Measurements from ENCODE around the gene COL26A1.

The COL26A1 gene

GRCh38 chr7:101537205-101537604 lies 174.5 kb downstream of the COL26A1 start:
- H3K27me3 ChIP-seq (ENCODE audit: insufficient read depth, low read length, poor library complexity), result no peaks in the 10 kb centered on the region
- no peak overlapping the region for H3K4me3 ChIP-seq (ENCODE audit: low read length)
- no peaks in the 10 kb centered on the region for H3K36me3 ChIP-seq (ENCODE audit: control insufficient read depth, insufficient read depth, low read length)
- no peak overlapping the region for H4K8ac ChIP-seq (ENCODE audit: low read depth, low read length)
- no peak overlapping the region for H2BK120ac ChIP-seq (ENCODE audit: low read depth, low read length)
- H3K4me2 ChIP-seq (ENCODE audit: low read length), result no peak overlapping the region
- H4K5ac ChIP-seq (ENCODE audit: low read length), result no peak overlapping the region
- H3K79me2 ChIP-seq (ENCODE audit: control insufficient read depth, insufficient read depth, low read length), result no peaks in the 10 kb centered on the region
- no peaks in the 10 kb centered on the region for H3K79me1 ChIP-seq (ENCODE audit: low read length)
- H3K9ac ChIP-seq (ENCODE audit: low read length), result no peak overlapping the region
- H3K23ac ChIP-seq (ENCODE audit: low read length), result no peak overlapping the region
- no peak overlapping the region for H3K56ac ChIP-seq (ENCODE audit: low read length)
- DNase-seq, result no peak
- H3K4ac ChIP-seq (ENCODE audit: low read depth, low read length), result no peak overlapping the region
- no CpG with 5 or more reads among the region's 8 CpGs for WGBS (ENCODE audit: extremely low coverage, insufficient coverage, low lambda C conversion rate)
- H3K18ac ChIP-seq (ENCODE audit: low read length), result no peak overlapping the region
- H2BK15ac ChIP-seq (replicated peaks; ENCODE audit: low read depth), result no peak overlapping the region
- no peak overlapping the region for H2AK5ac ChIP-seq (ENCODE audit: low read length)
- no peaks in the 10 kb centered on the region for H3K4me1 ChIP-seq (ENCODE audit: control insufficient read depth, low read depth, low read length)
- no peak overlapping the region for H3K27ac ChIP-seq (ENCODE audit: low read depth, low read length)
- H2BK5ac ChIP-seq (ENCODE audit: low read length), result no peak overlapping the region

DNA sequence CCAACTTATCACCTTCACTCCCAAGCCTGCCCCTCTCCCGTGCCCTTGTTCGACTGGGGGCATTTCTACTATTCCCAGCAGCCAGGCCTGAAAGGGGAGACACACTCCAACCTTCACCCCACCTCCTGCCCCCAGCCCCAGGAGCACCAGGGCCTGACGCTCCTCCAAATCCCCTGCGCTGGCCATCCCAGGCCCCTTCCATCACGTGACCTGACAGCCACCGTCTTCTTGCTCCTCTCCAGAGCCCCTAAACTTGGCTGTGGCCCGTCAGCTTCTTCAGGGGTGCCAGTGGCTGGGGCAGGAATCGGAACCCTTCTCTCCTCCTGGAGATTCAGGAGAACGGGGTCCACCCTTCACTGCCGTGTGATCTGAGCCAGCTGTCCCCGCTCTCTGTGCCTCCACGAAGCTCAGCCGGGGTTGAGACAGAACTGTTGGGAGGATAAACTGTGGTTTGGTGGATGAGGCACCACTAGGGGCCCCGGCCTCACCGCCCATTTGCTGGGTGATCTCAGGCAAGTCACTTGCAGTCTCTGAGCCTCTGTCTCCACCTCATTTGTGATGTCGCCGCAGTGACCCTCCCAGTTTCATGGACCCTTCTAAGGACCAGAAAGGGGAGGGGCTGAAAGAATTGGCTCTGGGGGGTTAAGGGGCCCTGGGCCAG lies 175.4 kb downstream of the COL26A1 start:
- no peak for DNase-seq
- H3K56ac ChIP-seq (ENCODE audit: low read length), result no peak overlapping the region
- H4K8ac ChIP-seq (ENCODE audit: low read depth, low read length), result no peak overlapping the region
- H2BK120ac ChIP-seq (ENCODE audit: low read depth, low read length), result no peak overlapping the region
- H3K9ac ChIP-seq (ENCODE audit: low read length), result no peak overlapping the region
- no peaks in the 10 kb centered on the region for H3K79me2 ChIP-seq (ENCODE audit: control insufficient read depth, insufficient read depth, low read length)
- H3K79me1 ChIP-seq (ENCODE audit: low read length), result no peaks in the 10 kb centered on the region
- H2BK15ac ChIP-seq (replicated peaks; ENCODE audit: low read depth), result no peak overlapping the region
- H3K27me3 ChIP-seq (ENCODE audit: insufficient read depth, low read length, poor library complexity), result no peaks in the 10 kb centered on the region
- no peak overlapping the region for H2BK5ac ChIP-seq (ENCODE audit: low read length)
- H4K5ac ChIP-seq (ENCODE audit: low read length), result no peak overlapping the region
- WGBS (ENCODE audit: extremely low coverage, insufficient coverage, low lambda C conversion rate), result no CpG with 5 or more reads among the region's 17 CpGs
- no peak overlapping the region for H3K18ac ChIP-seq (ENCODE audit: low read length)
- no peak overlapping the region for H2AK5ac ChIP-seq (ENCODE audit: low read length)
- H3K23ac ChIP-seq (ENCODE audit: low read length), result no peak overlapping the region
- H3K4me2 ChIP-seq (ENCODE audit: low read length), result no peak overlapping the region
- H3K4ac ChIP-seq (ENCODE audit: low read depth, low read length), result no peak overlapping the region
- no peak overlapping the region for H3K4me3 ChIP-seq (ENCODE audit: low read length)
- H3K36me3 ChIP-seq (ENCODE audit: control insufficient read depth, insufficient read depth, low read length), result no peaks in the 10 kb centered on the region
- no peaks in the 10 kb centered on the region for H3K4me1 ChIP-seq (ENCODE audit: control insufficient read depth, low read depth, low read length)
- no peak overlapping the region for H3K27ac ChIP-seq (ENCODE audit: low read depth, low read length)

- Histone ChIP-seq H3K23ac (ENCODE audit: low read length) (no peak overlapping the region), H3K4ac (ENCODE audit: low read depth, low read length) (no peak overlapping the region), H3K79me2 (ENCODE audit: control insufficient read depth, insufficient read depth, low read length) (no peaks in the 10 kb centered on the region), H3K27me3 (ENCODE audit: insufficient read depth, low read length, poor library complexity) (no peaks in the 10 kb centered on the region), H2BK15ac (replicated peaks; ENCODE audit: low read depth) (no peak overlapping the region), H3K27ac (ENCODE audit: low read depth, low read length) (no peak overlapping the region), H3K18ac (ENCODE audit: low read length) (no peak overlapping the region), H3K4me2 (ENCODE audit: low read length) (no peak overlapping the region), H3K4me3 (ENCODE audit: low read length) (no peak overlapping the region), H3K36me3 (ENCODE audit: control insufficient read depth, insufficient read depth, low read length) (no peaks in the 10 kb centered on the region), H3K9ac (ENCODE audit: low read length) (no peak overlapping the region), H3K4me1 (ENCODE audit: control insufficient read depth, low read depth, low read length) (no peaks in the 10 kb centered on the region), H4K8ac (ENCODE audit: low read depth, low read length) (no peak overlapping the region), H3K56ac (ENCODE audit: low read length) (no peak overlapping the region), H2BK5ac (ENCODE audit: low read length) (no peak overlapping the region), H3K79me1 (ENCODE audit: low read length) (no peaks in the 10 kb centered on the region), H2AK5ac (ENCODE audit: low read length) (no peak overlapping the region), H2BK120ac (ENCODE audit: low read depth, low read length) (no peak overlapping the region), H4K5ac (ENCODE audit: low read length) (no peak overlapping the region)
- DNase-seq, result peak; percentile 64
- no CpG with 5 or more reads among the region's 15 CpGs for WGBS (ENCODE audit: extremely low coverage, insufficient coverage, low lambda C conversion rate)
Measured at GRCh38 chr7:101538596-101539459, 176.2 kb downstream of the COL26A1 start.

DNA sequence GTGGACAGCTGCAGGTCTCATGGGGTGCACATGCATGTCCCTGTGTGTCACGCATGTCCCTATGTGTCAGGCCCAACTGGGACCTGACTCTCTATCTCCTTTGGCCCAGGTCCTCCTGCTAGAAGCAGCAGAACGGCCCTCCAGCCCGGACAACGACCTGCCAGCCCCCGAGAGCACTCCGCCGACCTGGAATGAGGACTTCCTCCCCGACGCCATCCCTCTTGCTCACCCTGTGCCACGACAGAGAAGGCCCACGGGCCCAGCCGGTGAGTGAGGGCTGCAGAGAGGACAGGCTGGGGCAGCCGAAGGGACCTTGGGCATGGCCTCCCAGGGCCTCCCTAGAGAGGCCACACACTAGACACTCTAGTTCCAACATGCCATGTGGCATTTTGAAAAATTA lies 177.1 kb downstream of the COL26A1 start:
- Histone ChIP-seq H3K79me1 (ENCODE audit: low read length) (no peaks in the 10 kb centered on the region), H3K18ac (ENCODE audit: low read length) (no peak overlapping the region), H3K27me3 (ENCODE audit: insufficient read depth, low read length, poor library complexity) (no peaks in the 10 kb centered on the region), H2BK5ac (ENCODE audit: low read length) (no peak overlapping the region), H3K79me2 (ENCODE audit: control insufficient read depth, insufficient read depth, low read length) (no peaks in the 10 kb centered on the region), H3K27ac (ENCODE audit: low read depth, low read length) (no peak overlapping the region), H2AK5ac (ENCODE audit: low read length) (no peak overlapping the region), H3K4me3 (ENCODE audit: low read length) (no peak overlapping the region), H2BK120ac (ENCODE audit: low read depth, low read length) (no peak overlapping the region), H2BK15ac (replicated peaks; ENCODE audit: low read depth) (no peak overlapping the region), H3K56ac (ENCODE audit: low read length) (no peak overlapping the region), H3K23ac (ENCODE audit: low read length) (no peak overlapping the region), H4K8ac (ENCODE audit: low read depth, low read length) (no peak overlapping the region), H3K4ac (ENCODE audit: low read depth, low read length) (no peak overlapping the region), H4K5ac (ENCODE audit: low read length) (no peak overlapping the region), H3K36me3 (ENCODE audit: control insufficient read depth, insufficient read depth, low read length) (no peaks in the 10 kb centered on the region), H3K4me1 (ENCODE audit: control insufficient read depth, low read depth, low read length) (no peaks in the 10 kb centered on the region), H3K4me2 (ENCODE audit: low read length) (no peak overlapping the region), H3K9ac (ENCODE audit: low read length) (no peak overlapping the region)
- DNase-seq, result no peak
- WGBS (ENCODE audit: extremely low coverage, insufficient coverage, low lambda C conversion rate), result no CpG with 5 or more reads among the region's 13 CpGs

DNA sequence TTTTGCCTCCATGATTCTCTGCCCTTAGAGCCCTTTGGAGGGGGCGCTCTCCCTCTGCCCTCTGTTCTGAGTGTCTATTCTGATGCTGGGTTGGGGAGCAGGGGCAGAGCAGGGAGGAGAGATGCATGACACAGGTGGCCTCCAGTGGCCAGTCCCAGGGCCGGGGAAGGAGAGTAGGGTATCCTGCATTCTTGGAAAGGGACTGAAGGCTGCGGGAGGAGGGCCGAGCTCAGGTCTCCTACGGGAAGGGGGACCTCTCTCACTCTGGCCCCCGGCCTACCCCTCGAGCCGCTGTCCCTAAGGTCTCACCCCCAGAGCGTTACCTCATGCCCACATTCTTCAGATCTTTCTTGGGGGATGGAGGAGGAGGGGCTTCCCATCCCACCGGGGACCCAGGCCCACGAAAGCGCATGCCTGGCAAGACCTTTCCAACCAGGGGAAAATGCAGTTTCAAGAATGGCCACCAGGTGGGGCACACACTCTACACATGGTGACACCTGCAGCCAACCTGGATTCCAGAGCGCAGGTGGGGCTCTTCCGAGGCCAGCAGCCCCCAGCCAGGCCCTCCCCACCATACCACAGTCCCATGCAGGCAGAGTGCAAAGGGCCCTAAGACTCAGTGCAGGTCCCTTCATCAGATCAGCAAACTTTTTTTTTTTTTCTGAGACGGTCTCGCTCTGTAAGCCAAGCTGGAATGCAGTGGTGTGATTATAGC lies 180.0 kb downstream of the COL26A1 start:
- H3K36me3 ChIP-seq (ENCODE audit: control insufficient read depth, insufficient read depth, low read length), result no peaks in the 10 kb centered on the region
- no peak overlapping the region for H3K23ac ChIP-seq (ENCODE audit: low read length)
- H3K27me3 ChIP-seq (ENCODE audit: insufficient read depth, low read length, poor library complexity), result no peaks in the 10 kb centered on the region
- H3K18ac ChIP-seq (ENCODE audit: low read length), result no peak overlapping the region
- no peak overlapping the region for H2BK15ac ChIP-seq (replicated peaks; ENCODE audit: low read depth)
- peak; percentile 82 for DNase-seq
- H3K56ac ChIP-seq (ENCODE audit: low read length), result no peak overlapping the region
- H3K4me3 ChIP-seq (ENCODE audit: low read length), result no peak overlapping the region
- H4K8ac ChIP-seq (ENCODE audit: low read depth, low read length), result no peak overlapping the region
- no peak overlapping the region for H2BK5ac ChIP-seq (ENCODE audit: low read length)
- H3K27ac ChIP-seq (ENCODE audit: low read depth, low read length), result no peak overlapping the region
- no peaks in the 10 kb centered on the region for H3K4me1 ChIP-seq (ENCODE audit: control insufficient read depth, low read depth, low read length)
- H2BK120ac ChIP-seq (ENCODE audit: low read depth, low read length), result no peak overlapping the region
- no peaks in the 10 kb centered on the region for H3K79me2 ChIP-seq (ENCODE audit: control insufficient read depth, insufficient read depth, low read length)
- H3K9ac ChIP-seq (ENCODE audit: low read length), result no peak overlapping the region
- no peak overlapping the region for H2AK5ac ChIP-seq (ENCODE audit: low read length)
- no peak overlapping the region for H4K5ac ChIP-seq (ENCODE audit: low read length)
- WGBS (ENCODE audit: extremely low coverage, insufficient coverage, low lambda C conversion rate), result no CpG with 5 or more reads among the region's 16 CpGs
- H3K79me1 ChIP-seq (ENCODE audit: low read length), result no peaks in the 10 kb centered on the region
- no peak overlapping the region for H3K4ac ChIP-seq (ENCODE audit: low read depth, low read length)
- H3K4me2 ChIP-seq (ENCODE audit: low read length), result no peak overlapping the region

Data from mesendoderm (in vitro differentiated cells).